Kidney epithelial cell (primary cell): ENCODE measurements around the gene ASCL4. TPM values are rescaled to one million over a fixed set of nuclear protein-coding genes. Genes with fewer than 3 reads are reported as not detected.
"Not testable (repeated sequence)": the region's sequence is repeated elsewhere in the genome, so short reads cannot be mapped to it uniquely, and the experiment has no call there.

ENCODE experiments used
- DNase-seq: peaks from one replicate; pipeline ENCODE4 v3.0.0-alpha.2; 2010; ENCODE audit warnings: low read depth
- H3K27me3 ChIP-seq: 2 replicates; pipeline ENCODE4 v1.6.0; 2011; ENCODE audit warnings: low read length; ENCODE audit not compliant: control insufficient read depth, insufficient read depth
- H3K36me3 ChIP-seq: 2 replicates; pipeline ENCODE4 v1.5.1; 2011; ENCODE audit warnings: low read length; ENCODE audit not compliant: control insufficient read depth, insufficient read depth
- H3K4me3 ChIP-seq: 2 replicates; pipeline ENCODE4 v1.5.1; 2011; ENCODE audit warnings: low read depth, mild to moderate bottlenecking, control low read depth, low read length
- CTCF ChIP-seq: IDR thresholded peaks from 2 replicates; pipeline ENCODE4 v1.5.1; 2011; ENCODE audit warnings: mild to moderate bottlenecking, moderate library complexity, low read length, control low read depth, inconsistent platforms; ENCODE audit not compliant: insufficient read depth, poor library complexity, severe bottlenecking
- total RNA-seq: library from RNA; depleted of rRNA; stranded (reverse); fragments of >200 nt; gene quantifications from 2 replicates; pipeline ENCODE4 v1.2.3, GENCODE V29; 2015

Gene ASCL4
- total RNA-seq: not detected in 2 replicates

DNA sequence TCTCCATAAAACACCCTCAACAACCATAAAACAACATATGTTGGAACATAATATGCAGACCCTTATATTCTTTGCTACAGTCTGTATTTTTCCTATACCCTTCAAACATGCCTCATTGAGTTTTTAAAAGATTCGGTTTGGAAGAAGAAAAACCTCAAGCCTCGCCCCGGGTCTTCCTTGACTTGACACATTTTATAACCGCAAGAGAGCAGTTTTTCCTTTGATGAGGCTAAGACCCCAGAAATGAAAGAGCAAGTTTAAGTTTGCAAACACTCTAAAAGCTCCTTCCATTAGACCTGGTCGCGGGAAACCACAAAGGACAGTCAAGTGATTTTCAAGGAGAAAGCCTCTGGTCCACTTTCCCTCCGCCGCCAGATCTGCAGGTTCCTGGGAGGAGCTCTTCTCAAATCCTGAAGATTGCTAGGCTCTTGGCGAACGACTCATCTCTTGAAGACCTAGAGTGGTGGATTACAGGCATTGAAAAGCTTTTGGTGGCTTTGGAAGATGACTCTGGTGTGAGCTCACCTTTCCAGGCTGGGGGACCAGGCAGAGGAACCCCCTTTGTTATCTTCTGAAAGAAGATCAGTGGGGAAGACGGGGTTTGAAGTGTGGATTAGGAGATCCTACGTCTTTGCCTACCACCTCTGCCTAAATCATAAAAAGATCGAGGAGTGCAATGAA, at the start of gene ASCL4:
Gene ASCL4, plus strand, starts transcription at position 356 of the 681 bp plus-strand sequence. CDS start 515 bp downstream, outside the sequence.
- Histone ChIP-seq H3K27me3 (peaks cover 17% of the 10 kb centered on the region), H3K4me3 (no peak within 1 kb of the TSS), H3K36me3 (no peaks in the 10 kb centered on the region)
- TF ChIP-seq CTCF: no peak
- no peak for DNase-seq

DNA sequence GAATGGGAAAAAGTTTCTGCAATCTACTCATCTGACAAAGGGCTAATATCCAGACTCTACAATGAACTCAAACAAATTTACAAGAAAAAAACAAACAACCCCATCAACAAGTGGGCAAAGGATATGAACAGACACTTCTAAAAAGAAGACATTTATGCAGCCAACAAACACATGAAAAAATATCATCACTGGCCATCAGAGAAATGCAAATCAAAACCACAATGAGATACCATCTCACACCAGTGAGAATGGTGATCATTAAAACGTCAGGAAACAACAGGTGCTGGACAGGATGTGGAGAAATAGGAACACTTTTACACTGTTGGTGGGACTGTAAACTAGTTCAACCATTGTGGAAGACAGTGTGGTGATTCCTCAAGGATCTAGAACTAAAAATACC, 47.2 kb upstream of the ASCL4 start:
- DNase-seq, H3K36me3 ChIP-seq, H3K4me3 ChIP-seq, H3K27me3 ChIP-seq: not testable (repeated sequence)

DNA sequence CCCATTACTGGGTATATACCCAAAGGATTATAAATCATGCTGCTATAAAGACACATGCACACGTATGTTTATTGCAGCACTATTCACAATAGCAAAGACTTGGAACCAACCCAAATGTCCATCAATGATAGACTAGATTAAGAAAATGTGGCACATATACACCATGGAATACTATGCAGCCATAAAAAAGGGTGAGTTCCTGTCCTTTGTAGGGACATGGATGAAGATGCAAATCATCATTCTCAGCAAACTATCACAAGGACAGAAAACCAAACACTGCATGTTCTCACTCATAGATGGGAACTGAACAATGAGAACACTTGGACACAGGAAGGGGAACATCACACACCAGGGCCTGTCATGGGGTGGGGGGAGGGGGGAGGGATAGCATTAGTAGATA, 46.8 kb upstream of the ASCL4 start:
- not testable (repeated sequence) for H3K27me3 ChIP-seq, DNase-seq, H3K4me3 ChIP-seq, H3K36me3 ChIP-seq

- H3K27me3 ChIP-seq: no peaks in the 10 kb centered on the region
- no peak for DNase-seq
- H3K36me3 ChIP-seq: no peaks in the 10 kb centered on the region
- no peak for TF ChIP-seq CTCF
- H3K4me3 ChIP-seq: no peak overlapping the region
Observed at GRCh38 chr12:107730618-107731341, 43.7 kb upstream of the ASCL4 start.

DNA sequence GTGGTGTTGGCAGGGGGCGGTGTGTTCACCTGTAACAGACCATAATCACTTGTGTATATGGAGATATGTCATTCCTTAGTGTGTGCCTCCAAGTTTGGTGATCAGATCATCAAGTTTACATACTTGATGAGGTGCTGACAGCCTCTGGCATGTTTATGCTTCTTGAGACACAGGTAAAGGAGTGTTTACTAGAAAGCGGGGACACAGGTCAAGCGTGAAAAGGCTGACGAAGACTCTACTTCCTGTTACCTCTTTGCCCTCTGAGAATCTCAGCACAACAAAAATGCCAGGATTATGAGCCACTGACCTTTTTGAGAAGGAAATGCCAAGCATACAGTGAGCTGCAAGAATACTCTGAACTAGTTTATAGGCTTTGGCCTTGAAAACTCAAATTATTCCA, 43.1 kb upstream of the ASCL4 start:
- Histone ChIP-seq H3K27me3 (no peaks in the 10 kb centered on the region), H3K36me3 (no peaks in the 10 kb centered on the region), H3K4me3 (no peak overlapping the region)
- no peak for TF ChIP-seq CTCF
- peak; percentile 10 for DNase-seq

- H3K4me3 ChIP-seq: no peak overlapping the region
- no peak for DNase-seq
- no peaks in the 10 kb centered on the region for H3K27me3 ChIP-seq
- no peak for TF ChIP-seq CTCF
- H3K36me3 ChIP-seq: no peaks in the 10 kb centered on the region
Observed at GRCh38 chr12:107732365-107732764, 42.1 kb upstream of the ASCL4 start.

DNA sequence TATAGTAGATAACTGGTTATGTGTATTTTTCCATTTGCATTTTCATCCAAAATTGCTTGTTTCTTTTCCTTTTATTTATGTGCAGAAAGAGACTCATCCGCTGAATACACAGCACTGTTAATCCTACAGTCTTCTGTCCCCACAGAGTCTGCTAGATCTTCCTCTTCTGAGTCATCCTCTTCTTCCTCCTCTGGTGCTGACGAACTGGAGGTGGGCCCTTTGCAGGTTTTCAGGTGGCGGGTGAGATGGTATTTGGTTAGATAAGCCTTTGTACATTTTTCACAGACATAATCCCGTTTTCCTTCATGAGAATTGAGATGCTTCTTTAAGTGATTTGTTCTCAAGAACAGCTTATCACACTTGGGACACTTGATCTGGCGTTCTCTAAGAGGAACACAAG, 40.4 kb upstream of the ASCL4 start:
- peaks cover under 1% of the 10 kb centered on the region for H3K36me3 ChIP-seq

More for the DNA sequence above, 40.4 kb upstream of the ASCL4 start:
- TF ChIP-seq CTCF: no peak
- no peak for DNase-seq
- H3K27me3 ChIP-seq: no peaks in the 10 kb centered on the region
- no peak overlapping the region for H3K4me3 ChIP-seq
